HEK293 (cell line): ENCODE data around the gene COX17.

Source experiments
- GLI2 ChIP-seq: fragments of 450-650 bp; formaldehyde crosslinking; IDR thresholded peaks from 2 replicates; pipeline ENCODE4; 2017; ENCODE audit warnings: missing biosample characterization, missing genetic modification characterization, low read depth, borderline replicate concordance
- ZNF16 ChIP-seq: fragments of 450-650 bp; formaldehyde crosslinking; IDR thresholded peaks from 2 replicates; pipeline ENCODE4 v1.5.1; 2016; ENCODE audit warnings: low read depth, missing biosample characterization, missing genetic modification characterization

DNA sequence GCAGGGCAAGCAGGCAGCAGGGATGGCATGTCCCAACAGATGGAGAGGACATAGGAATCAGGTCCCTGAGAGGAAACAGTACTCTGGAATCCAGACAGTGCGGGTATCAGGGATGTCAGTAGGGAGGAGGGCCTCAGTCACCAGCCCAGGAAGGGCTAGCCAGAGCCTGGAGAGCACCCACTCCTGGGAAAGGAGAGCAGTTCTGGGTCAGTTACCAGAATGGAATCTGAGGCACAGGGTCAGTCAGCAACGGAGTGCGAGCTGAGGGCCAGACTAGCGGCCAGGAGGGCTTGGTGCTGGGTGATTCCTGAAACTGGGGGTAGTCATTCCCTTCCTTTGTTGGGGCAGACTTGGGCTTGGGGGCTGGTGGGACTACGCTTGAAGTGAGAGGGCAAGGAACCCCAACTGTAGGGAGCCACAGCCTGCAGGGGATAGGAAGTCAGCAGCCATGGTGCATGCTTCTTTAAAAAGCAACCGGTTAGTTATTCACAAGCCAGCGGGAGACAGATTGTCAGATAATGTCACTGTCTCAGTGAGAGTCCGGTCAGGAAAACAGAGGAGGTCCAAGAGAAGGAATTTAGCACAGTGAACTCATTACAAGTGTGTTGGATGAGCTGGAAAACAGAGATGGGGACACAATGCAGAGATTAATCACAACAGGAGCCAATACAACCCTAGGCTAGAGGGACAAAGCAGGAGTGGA lies 51.6 kb downstream of the COX17 start:
- TF ChIP-seq GLI2 (tag by site-specific recombination) (no peak), ZNF16 (tag by site-specific recombination) (no peak)
